GM21529 (cell line): ENCODE measurements around the gene CEP162.
"Not testable (repeated sequence)": the region's sequence is repeated elsewhere in the genome, so short reads cannot be mapped to it uniquely, and the experiment has no call there.

ENCODE experiments used
- ATAC-seq: cut with Tn5 transposase; IDR thresholded peaks from one replicate; pipeline ENCODE4 v1.9.1; 2021; ENCODE audit not compliant: unreplicated experiment

Gene CEP162

GRCh38 chr6:84093441-84094435 lies 133.7 kb downstream of the CEP162 start:
- ATAC-seq, result peak; percentile 71

GRCh38 chr6:84089552-84089951 lies 137.9 kb downstream of the CEP162 start:
- ATAC-seq, result no peak

- ATAC-seq, result no peak
Observed at GRCh38 chr6:84089081-84089480, 138.4 kb downstream of the CEP162 start.

DNA sequence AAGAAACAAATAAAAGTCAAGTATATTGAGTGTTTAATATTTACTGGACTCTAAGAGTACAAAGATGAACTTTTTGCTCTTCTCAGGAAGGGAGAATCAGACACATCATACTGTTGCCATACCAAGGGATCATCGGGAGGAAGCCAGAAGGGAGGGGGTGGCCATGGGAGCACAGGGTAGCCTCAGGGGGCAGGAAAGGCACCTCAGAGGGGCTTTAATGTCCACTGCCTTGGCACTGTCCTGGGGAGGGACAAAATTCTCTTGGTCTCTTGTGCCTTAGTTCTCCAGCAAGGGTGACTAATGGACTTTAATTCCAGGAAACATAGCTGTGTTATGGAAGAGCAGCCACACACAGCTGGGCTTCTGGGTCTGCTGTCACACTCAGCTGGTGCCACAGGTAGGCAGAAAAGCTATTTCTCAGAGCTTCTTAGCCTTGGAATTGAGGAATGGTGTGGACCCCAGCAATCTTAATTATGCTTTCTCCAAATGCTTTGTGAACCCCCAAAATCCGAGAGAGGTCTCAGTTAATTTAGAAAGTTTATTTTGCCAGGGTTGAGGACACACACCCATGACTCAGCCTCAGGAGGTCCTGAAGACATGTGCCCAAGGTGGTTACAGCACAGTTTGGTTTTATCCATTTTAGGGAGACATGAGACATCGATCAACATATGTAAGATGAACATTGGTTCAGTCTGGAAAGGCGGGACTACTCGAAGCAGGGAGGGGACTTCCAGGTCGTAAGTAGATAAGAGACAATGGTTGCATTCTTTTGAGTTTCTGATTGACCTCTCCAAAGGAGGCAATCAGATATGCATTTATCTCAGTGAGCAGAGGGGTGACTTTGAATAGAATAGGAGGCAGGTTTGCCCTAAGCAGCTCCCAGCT lies 140.7 kb downstream of the CEP162 start:
- no peak for ATAC-seq

- no peak for ATAC-seq
Observed at GRCh38 chr6:84086056-84086455, 141.4 kb downstream of the CEP162 start.

GRCh38 chr6:84084705-84085104 lies 142.7 kb downstream of the CEP162 start:
- not testable (repeated sequence) for ATAC-seq

GRCh38 chr6:84082689-84083265 lies 144.7 kb downstream of the CEP162 start:
- ATAC-seq, result no peak

DNA sequence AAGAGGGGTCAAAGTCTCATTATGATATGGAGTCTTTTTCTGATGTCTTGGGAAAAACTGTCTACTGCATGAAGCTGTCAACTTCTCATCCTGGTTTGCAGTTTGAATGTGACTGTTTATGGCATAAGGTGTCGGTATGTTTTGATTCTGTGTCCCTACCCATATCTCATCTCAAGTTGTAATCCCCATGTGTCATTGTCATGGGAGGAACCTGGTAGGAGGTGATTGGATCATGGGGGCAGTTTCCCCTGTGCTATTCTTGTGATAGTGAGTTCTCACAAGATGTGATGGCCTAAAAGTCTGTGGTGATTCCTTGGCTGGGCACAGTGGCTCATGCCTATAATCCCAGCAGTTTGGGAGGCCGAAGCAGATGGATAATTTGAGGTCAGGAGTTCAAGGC lies 146.2 kb downstream of the CEP162 start:
- ATAC-seq, result no peak

DNA sequence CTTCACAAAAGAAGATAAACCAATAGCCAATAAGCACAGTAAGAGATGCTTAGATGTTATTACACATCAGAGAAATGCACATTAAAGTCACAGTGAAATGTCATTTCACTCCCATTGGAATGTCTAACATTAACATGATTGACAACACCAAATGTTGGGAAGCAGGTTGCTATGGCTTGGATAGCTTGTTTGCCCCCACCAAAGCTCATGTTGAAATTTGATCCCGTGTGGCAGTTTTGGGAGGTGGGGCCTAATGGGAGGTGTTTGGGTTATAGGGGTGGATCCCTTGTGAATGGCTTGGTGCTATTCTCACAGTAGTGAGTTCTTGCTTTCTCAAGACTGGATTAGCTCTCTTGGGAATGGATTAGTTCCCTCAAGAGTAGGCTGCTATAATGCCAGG lies 149.1 kb downstream of the CEP162 start:
- ATAC-seq, result no peak

- ATAC-seq, result no peak
Observed at GRCh38 chr6:84077645-84078044, 149.8 kb downstream of the CEP162 start.

DNA sequence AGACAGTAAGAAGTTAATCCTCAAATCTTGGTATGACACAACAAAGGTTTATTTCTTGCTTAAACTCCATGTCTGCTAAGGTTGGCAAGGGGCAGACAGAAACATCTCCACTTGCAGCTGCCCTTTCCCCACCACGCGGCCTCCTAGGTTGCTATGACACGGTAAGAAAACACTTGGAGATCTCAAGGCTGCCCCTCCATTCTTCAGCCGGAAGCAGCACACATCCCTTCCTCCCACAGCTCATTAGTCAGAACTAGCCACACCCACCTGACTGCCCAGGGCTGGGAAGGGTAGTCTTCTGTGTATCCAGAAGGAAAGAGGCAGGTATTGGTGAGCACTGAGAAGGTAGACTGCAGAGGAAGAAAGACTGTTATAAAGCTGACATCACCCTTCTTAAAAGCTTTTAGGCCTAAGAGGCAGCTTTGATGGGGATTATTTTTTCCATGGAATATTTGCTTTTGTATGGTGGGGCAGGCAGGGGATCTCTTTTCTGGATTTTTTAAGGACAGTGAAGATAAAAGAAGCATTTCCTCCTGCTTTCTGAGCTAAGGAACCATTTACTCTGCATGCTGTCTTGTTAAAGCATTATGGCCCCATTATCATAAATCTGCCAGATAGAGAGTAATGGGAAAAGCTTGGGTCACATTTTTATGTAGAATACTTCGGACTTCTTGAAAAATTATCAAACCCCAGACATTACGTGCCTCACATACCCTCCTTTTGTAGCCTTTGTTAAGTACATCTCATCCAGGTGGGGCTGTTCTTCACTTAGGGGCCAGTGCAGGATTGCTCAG lies 152.3 kb downstream of the CEP162 start:
- no peak for ATAC-seq
